Panc1 (cell line): ENCODE data around the gene NEGR1. TPM values are rescaled to one million over a fixed set of nuclear protein-coding genes. Genes with fewer than 3 reads are reported as not detected.

ENCODE experiments used
- ATAC-seq: fragments of 200-7000 bp; cut with Tn5 transposase; 2 replicates; pipeline ENCODE4 v1.9.1; 2020; ENCODE audit warnings: mild to moderate bottlenecking, moderate library complexity
- BruUV-seq: library from RNA; stranded (reverse); fragments of 400-500 nt; replicated peaks from 2 replicates; lab custom pipeline; 2021; lab: Mats Ljungman, UMichigan
- CTCF ChIA-PET: fragments of 300-600 bp; sonication (Branson Sonifier 250); formaldehyde crosslinking; loops from one replicate; lab custom pipeline; 2022; ENCODE audit warnings: antibody characterized with exemption; lab: Charles Lee
- POLR2A ChIA-PET: fragments of 300-600 bp; sonication (Branson Sonifier 250); formaldehyde crosslinking; loops from one replicate; lab custom pipeline; 2022; ENCODE audit warnings: antibody characterized with exemption; lab: Charles Lee
- DNase-seq: peaks from one replicate; pipeline ENCODE4 v3.0.0-alpha.2; 2010; ENCODE audit warnings: low read depth, low spot score
- H3K27ac ChIP-seq: 2 replicates; pipeline ENCODE4 v1.5.1; 2011; ENCODE audit warnings: mild to moderate bottlenecking, low read length, inconsistent platforms
- H3K27me3 ChIP-seq: fragments of 200-500 bp; sonication (Bioruptor generic); 2 replicates; pipeline ENCODE4 v1.6.0; 2014; ENCODE audit warnings: low read length, inconsistent platforms; ENCODE audit not compliant: control insufficient read depth, insufficient read depth
- H3K36me3 ChIP-seq: fragments of 200-500 bp; sonication (Bioruptor generic); 2 replicates; pipeline ENCODE4 v1.5.1; 2014; ENCODE audit warnings: inconsistent platforms, mild to moderate bottlenecking, low read length, moderate library complexity; ENCODE audit not compliant: control insufficient read depth, insufficient read depth
- H3K4me1 ChIP-seq: 2 replicates; pipeline ENCODE4 v1.5.1; 2011; ENCODE audit warnings: inconsistent platforms, mild to moderate bottlenecking, low read length, moderate library complexity; ENCODE audit not compliant: control insufficient read depth, insufficient read depth
- H3K4me3 ChIP-seq, 2 experiments: 2 replicates each; pipeline ENCODE4 v1.5.1; 2011 to 2012; ENCODE audit warnings: low read depth in 2 of 2, low read length in 2 of 2, mild to moderate bottlenecking in 2 of 2, inconsistent platforms in 1 of 2, moderate library complexity in 1 of 2
- H3K9me3 ChIP-seq: fragments of 200-500 bp; sonication (Bioruptor generic); 2 replicates; pipeline ENCODE4 v1.5.1; 2014; ENCODE audit warnings: low read depth, mild to moderate bottlenecking, inconsistent platforms, low read length, moderate library complexity; ENCODE audit not compliant: control insufficient read depth, insufficient read depth
- POLR2AphosphoS5 ChIP-seq: IDR thresholded peaks from 2 replicates; pipeline ENCODE4 v1.6.1; 2012; ENCODE audit warnings: mild to moderate bottlenecking, low read depth, low read length, moderate library complexity
- SIN3A ChIP-seq: IDR thresholded peaks from 2 replicates; pipeline ENCODE4 v1.6.1; 2012; ENCODE audit warnings: low read depth, mild to moderate bottlenecking, low read length, moderate library complexity, borderline replicate concordance; ENCODE audit not compliant: insufficient read depth
- TCF7L2 ChIP-seq: IDR thresholded peaks from 2 replicates; pipeline ENCODE4 v1.6.1; 2011; ENCODE audit warnings: mild to moderate bottlenecking, low read depth, low read length, inconsistent platforms
- in situ Hi-C: cut with HindIII; loops from 2 replicates; pipeline ENCODE4 v1.10.0; 2016; ENCODE audit warnings: low sequenced_read_pairs, low pct_unique_long_range_greater_than_20kb
- intact Hi-C: fragments of 100-400 bp; cut with micrococcal nuclease; formaldehyde crosslinking; loops from one replicate; pipeline ENCODE4 v1.10.0; 2022; ENCODE audit not compliant: unreplicated experiment
- total RNA-seq: library from RNA; stranded (reverse); gene quantifications from one replicate; pipeline ENCODE4 v1.2.1, GENCODE V29; 2021; ENCODE audit not compliant: unreplicated experiment
- TF ChIP-seq, protein P1 (sequence below), 2 experiments: IDR thresholded peaks; 2 replicates each; pipeline ENCODE4 v1.6.1; 2011 to 2012; ENCODE audit warnings: low read depth in 2 of 2, control low read depth in 1 of 2, low read length in 1 of 2, mild to moderate bottlenecking in 1 of 2, moderate library complexity in 1 of 2; ENCODE audit not compliant: insufficient read depth in 1 of 2
- TF ChIP-seq, protein P2 (sequence below): fragments of 450-650 bp; IDR thresholded peaks from 2 replicates; pipeline ENCODE4 v1.5.1; 2017; ENCODE audit warnings: mild to moderate bottlenecking

NEGR1 gene
- total RNA-seq, 1 experiment from 2014 or later: 2.7 TPM

DNA sequence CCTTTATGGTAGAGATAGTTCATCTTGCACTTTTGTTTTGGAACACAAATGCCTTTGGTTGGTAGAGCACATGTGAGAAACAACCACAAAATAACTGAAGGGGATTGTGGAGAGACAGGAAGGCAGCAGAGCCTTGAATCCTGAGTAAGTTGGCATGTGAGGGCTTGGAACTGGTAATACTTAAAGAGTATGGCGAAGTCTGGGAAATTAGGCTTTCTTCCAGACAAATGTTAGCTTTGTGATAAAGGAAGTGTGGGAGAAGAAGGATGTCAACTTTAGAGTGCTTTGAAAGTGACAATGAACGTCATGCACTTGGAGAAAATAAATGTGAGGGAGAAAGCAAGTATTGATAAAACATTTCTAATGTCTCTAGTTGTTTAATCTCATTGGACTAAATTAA, 725.2 kb downstream of the NEGR1 start:
- Histone ChIP-seq H3K4me1 (no peaks in the 10 kb centered on the region), H3K27ac (no peak overlapping the region), H3K4me3 (no peak overlapping the region), H3K36me3 (no peaks in the 10 kb centered on the region), H3K9me3 (no peaks in the 10 kb centered on the region), H3K27me3 (no peaks in the 10 kb centered on the region)
- TF ChIP-seq POLR2AphosphoS5 (no peak), TCF7L2 (no peak)
- TF ChIP-seq, protein P1, sequence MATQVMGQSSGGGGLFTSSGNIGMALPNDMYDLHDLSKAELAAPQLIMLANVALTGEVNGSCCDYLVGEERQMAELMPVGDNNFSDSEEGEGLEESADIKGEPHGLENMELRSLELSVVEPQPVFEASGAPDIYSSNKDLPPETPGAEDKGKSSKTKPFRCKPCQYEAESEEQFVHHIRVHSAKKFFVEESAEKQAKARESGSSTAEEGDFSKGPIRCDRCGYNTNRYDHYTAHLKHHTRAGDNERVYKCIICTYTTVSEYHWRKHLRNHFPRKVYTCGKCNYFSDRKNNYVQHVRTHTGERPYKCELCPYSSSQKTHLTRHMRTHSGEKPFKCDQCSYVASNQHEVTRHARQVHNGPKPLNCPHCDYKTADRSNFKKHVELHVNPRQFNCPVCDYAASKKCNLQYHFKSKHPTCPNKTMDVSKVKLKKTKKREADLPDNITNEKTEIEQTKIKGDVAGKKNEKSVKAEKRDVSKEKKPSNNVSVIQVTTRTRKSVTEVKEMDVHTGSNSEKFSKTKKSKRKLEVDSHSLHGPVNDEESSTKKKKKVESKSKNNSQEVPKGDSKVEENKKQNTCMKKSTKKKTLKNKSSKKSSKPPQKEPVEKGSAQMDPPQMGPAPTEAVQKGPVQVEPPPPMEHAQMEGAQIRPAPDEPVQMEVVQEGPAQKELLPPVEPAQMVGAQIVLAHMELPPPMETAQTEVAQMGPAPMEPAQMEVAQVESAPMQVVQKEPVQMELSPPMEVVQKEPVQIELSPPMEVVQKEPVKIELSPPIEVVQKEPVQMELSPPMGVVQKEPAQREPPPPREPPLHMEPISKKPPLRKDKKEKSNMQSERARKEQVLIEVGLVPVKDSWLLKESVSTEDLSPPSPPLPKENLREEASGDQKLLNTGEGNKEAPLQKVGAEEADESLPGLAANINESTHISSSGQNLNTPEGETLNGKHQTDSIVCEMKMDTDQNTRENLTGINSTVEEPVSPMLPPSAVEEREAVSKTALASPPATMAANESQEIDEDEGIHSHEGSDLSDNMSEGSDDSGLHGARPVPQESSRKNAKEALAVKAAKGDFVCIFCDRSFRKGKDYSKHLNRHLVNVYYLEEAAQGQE (IDR thresholded peaks at IDR 0.05; ENCODE audit: insufficient read depth in 1 of 2, low read depth in 2 of 2, low read length in 1 of 2): no peak
- ChIA-PET POLR2A (no interaction called here), CTCF (no interaction called here)
- in situ Hi-C loops: no loop called here
- no TSS peak for BruUV-seq
- ATAC-seq: no peak
- no peak for DNase-seq
- intact Hi-C loops: no loop called here

DNA sequence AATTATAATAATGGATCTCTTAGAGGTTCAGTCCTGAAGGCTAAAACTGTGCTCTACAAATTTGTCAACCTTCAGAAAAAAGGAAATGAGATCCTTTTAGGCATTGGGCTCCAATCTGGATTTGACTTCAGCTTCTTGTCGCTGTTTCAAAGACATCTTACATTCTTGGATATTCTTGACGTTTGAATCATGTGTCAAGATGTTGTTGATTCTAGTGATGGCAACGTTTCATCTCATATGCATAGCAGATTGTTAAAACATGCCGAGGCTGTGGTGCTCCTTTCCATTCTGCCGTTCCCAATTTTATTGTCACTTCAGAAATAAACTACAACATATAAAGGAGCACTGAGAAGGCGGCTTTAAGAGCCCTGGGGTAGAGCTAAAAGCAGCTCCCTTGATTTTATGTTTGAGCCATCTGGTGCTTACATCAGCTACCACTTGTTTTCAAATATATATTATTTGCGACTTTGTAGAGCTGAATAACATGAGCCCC, 733.9 kb downstream of the NEGR1 start:
- no peaks in the 10 kb centered on the region for H3K4me1 ChIP-seq
- H3K27ac ChIP-seq: no peak overlapping the region
- H3K9me3 ChIP-seq: no peaks in the 10 kb centered on the region
- DNase-seq (no peak), ATAC-seq (no peak)
- no peaks in the 10 kb centered on the region for H3K36me3 ChIP-seq
- H3K27me3 ChIP-seq: no peaks in the 10 kb centered on the region
- no TSS peak for BruUV-seq
- TF ChIP-seq TCF7L2 (no peak), POLR2AphosphoS5 (no peak), SIN3A (no peak)
- TF ChIP-seq, protein P2, sequence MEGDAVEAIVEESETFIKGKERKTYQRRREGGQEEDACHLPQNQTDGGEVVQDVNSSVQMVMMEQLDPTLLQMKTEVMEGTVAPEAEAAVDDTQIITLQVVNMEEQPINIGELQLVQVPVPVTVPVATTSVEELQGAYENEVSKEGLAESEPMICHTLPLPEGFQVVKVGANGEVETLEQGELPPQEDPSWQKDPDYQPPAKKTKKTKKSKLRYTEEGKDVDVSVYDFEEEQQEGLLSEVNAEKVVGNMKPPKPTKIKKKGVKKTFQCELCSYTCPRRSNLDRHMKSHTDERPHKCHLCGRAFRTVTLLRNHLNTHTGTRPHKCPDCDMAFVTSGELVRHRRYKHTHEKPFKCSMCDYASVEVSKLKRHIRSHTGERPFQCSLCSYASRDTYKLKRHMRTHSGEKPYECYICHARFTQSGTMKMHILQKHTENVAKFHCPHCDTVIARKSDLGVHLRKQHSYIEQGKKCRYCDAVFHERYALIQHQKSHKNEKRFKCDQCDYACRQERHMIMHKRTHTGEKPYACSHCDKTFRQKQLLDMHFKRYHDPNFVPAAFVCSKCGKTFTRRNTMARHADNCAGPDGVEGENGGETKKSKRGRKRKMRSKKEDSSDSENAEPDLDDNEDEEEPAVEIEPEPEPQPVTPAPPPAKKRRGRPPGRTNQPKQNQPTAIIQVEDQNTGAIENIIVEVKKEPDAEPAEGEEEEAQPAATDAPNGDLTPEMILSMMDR: no peak
- TF ChIP-seq, protein P1 (IDR thresholded peaks at IDR 0.05; ENCODE audit: insufficient read depth in 1 of 2, low read depth in 2 of 2, low read length in 1 of 2): no peak
- intact Hi-C loops (no loop called here), in situ Hi-C loops (no loop called here)
- ChIA-PET POLR2A (no interaction called here), CTCF (no interaction called here)
- no peak overlapping the region for H3K4me3 ChIP-seq
